B cell (primary cell): ENCODE results near the gene PDHX. TPM values are rescaled to one million over a fixed set of nuclear protein-coding genes. Genes with fewer than 3 reads are reported as not detected.

Source experiments
- ATAC-seq: fragments of 200-7000 bp; cut with Tn5 transposase; one replicate; pipeline ENCODE4 v1.10.0; 2021; ENCODE audit warnings: low read depth, mild to moderate bottlenecking, moderate number of reproducible peaks, moderate library complexity
- CTCF ChIA-PET: fragments of 350-600 bp; sonication (Branson Sonifier 250); formaldehyde crosslinking; loops from one replicate; lab custom pipeline; 2021; ENCODE audit warnings: antibody characterized with exemption, inconsistent platforms; lab: Charles Lee
- POLR2A ChIA-PET: fragments of 350-600 bp; sonication (Branson Sonifier 250); formaldehyde crosslinking; loops from one replicate; lab custom pipeline; 2021; ENCODE audit warnings: antibody characterized with exemption; lab: Charles Lee
- DNase-seq: peaks from one replicate; pipeline ENCODE4 v3.0.0; 2013
- H2AFZ ChIP-seq: 2 replicates; pipeline ENCODE4 v1.6.1; 2012; ENCODE audit warnings: mild to moderate bottlenecking, low read depth, low read length; ENCODE audit not compliant: insufficient read depth, poor library complexity, severe bottlenecking
- H3K27ac ChIP-seq, 2 donors: 1 replicate in 1 of 2; 2 replicates in 1 of 2; pipeline ENCODE4 v1.5.1; 2012 to 2013; ENCODE audit warnings: low read length in 2 of 2, mild to moderate bottlenecking in 2 of 2, moderate library complexity in 1 of 2
- H3K27me3 ChIP-seq, 4 experiments: fragments of 200-600 bp in 1 of 4; sonication (generic) in 1 of 4; replicated peaks in 1 of 4; 1 replicate in 2 of 4; 2 replicates in 2 of 4; pipeline versions ENCODE4 v1.6.1 to v1.7.0; 2013 to 2016; ENCODE audit warnings: low read length in 3 of 4, mild to moderate bottlenecking in 2 of 4, mixed read lengths in 1 of 4, moderate library complexity in 1 of 4; ENCODE audit not compliant: insufficient read depth in 4 of 4, control insufficient read depth in 3 of 4; ENCODE audit errors: control extremely low read depth in 1 of 4
- H3K36me3 ChIP-seq, 2 experiments: replicated peaks in 1 of 2; 1 replicate in 1 of 2; 2 replicates in 1 of 2; pipeline versions ENCODE4 v1.6.1 to v1.7.1; 2013; ENCODE audit warnings: low read length in 1 of 2; ENCODE audit not compliant: insufficient read depth in 2 of 2, control insufficient read depth in 1 of 2; ENCODE audit errors: control extremely low read depth in 1 of 2, extremely low read depth in 1 of 2
- H3K4me1 ChIP-seq, 2 donors: fragments of 200-600 bp in 1 of 2; sonication (generic) in 1 of 2; 1 replicate in 1 of 2; 2 replicates in 1 of 2; pipeline versions ENCODE4 v1.5.1 to v1.6.1; 2013 to 2017; ENCODE audit warnings: low read length in 2 of 2; ENCODE audit not compliant: control insufficient read depth in 2 of 2, insufficient read depth in 2 of 2
- H3K4me2 ChIP-seq: replicated peaks from 2 replicates; pipeline ENCODE3; 2012; ENCODE audit warnings: mild to moderate bottlenecking, low read depth, low read length; ENCODE audit not compliant: poor library complexity, severe bottlenecking
- H3K4me3 ChIP-seq, 5 experiments: fragments of 200-600 bp in 1 of 5; sonication (generic) in 1 of 5; 1 replicate in 3 of 5; 2 replicates in 2 of 5; pipeline versions ENCODE4 v1.5.1 to v1.7.0; 2011 to 2016; ENCODE audit warnings: low read length in 4 of 5, mild to moderate bottlenecking in 4 of 5, low read depth in 2 of 5, control low read depth in 1 of 5, moderate library complexity in 1 of 5; ENCODE audit not compliant: insufficient read depth in 1 of 5; ENCODE audit errors: control extremely low read depth in 1 of 5, extremely low read depth in 1 of 5
- H3K79me2 ChIP-seq: fragments of 200-600 bp; sonication (generic); one replicate; pipeline ENCODE4 v1.6.0; 2016; ENCODE audit warnings: low read length; ENCODE audit not compliant: control insufficient read depth, insufficient read depth
- H3K9ac ChIP-seq: fragments of 200-600 bp; sonication (generic); 2 replicates; pipeline ENCODE4 v1.6.1; 2017; ENCODE audit warnings: mild to moderate bottlenecking, low read length, moderate library complexity
- H3K9me3 ChIP-seq, 3 donors: one replicate each; pipeline versions ENCODE4 v1.6.1 to v1.7.1; 2013; ENCODE audit warnings: low read length in 2 of 3; ENCODE audit not compliant: control insufficient read depth in 2 of 3, insufficient read depth in 1 of 3; ENCODE audit errors: control extremely low read depth in 1 of 3
- H4K20me1 ChIP-seq: 2 replicates; pipeline ENCODE4 v1.6.0; 2012; ENCODE audit warnings: mild to moderate bottlenecking, low read length; ENCODE audit not compliant: insufficient read depth, control insufficient read depth, poor library complexity, severe bottlenecking
- H3K27ac Mint-ChIP-seq: one replicate; pipeline ENCODE4 v1.8.0; 2021; ENCODE audit warnings: mixed read lengths
- H3K27me3 Mint-ChIP-seq: one replicate; pipeline ENCODE4 v1.8.0; 2021; ENCODE audit warnings: mixed read lengths
- H3K4me1 Mint-ChIP-seq: one replicate; pipeline ENCODE4 v1.8.0; 2021; ENCODE audit warnings: mixed read lengths
- H3K4me3 Mint-ChIP-seq: one replicate; pipeline ENCODE4 v1.8.0; 2021; ENCODE audit warnings: mixed read lengths
- H3K9me3 Mint-ChIP-seq: one replicate; pipeline ENCODE4 v1.8.0; 2022; ENCODE audit warnings: mixed read lengths; ENCODE audit not compliant: insufficient read depth
- EZH2 ChIP-seq: IDR thresholded peaks from 2 replicates; pipeline ENCODE4 v1.6.1; 2012; ENCODE audit warnings: borderline replicate concordance, low read depth, mild to moderate bottlenecking, moderate library complexity, low read length; ENCODE audit not compliant: insufficient read depth, poor library complexity, severe bottlenecking
- WGBS: methylation state at CpG from one replicate; pipeline ENCODE4 v1.1.5; 2013; ENCODE audit warnings: missing lambda C conversion rate; ENCODE audit not compliant: insufficient coverage; 5-methylcytosine and 5-hydroxymethylcytosine counted together
- intact Hi-C: fragments of 100-400 bp; cut with micrococcal nuclease; formaldehyde crosslinking; loops from one replicate; pipeline ENCODE4 v1.10.0; 2022
- polyA plus RNA-seq: library from polyadenylated mRNA; depleted of rRNA; stranded (reverse); fragments of >200 nt; gene quantifications from 2 replicates; pipeline ENCODE4 v1.2.3, GENCODE V29; 2012
- total RNA-seq, 2 donors: library from RNA; stranded (reverse); fragments of 120-200 nt in 1 of 2; gene quantifications; 1 replicate in 1 of 2; 2 replicates in 1 of 2; pipeline versions ENCODE4 v1.2.3 to v1.2.4, GENCODE V29; 2013 to 2022
- TF ChIP-seq, protein P1 (sequence below): fragments of 200-600 bp; IDR thresholded peaks from one replicate; pipeline ENCODE4 v1.8.0; 2022; ENCODE audit warnings: antibody characterized with exemption, mild to moderate bottlenecking

Gene PDHX
- total and polyA plus RNA-seq, 2 donors (not counting 1 experiment from before 2014, with no cell fraction given): 6.2 to 35.4 TPM

DNA sequence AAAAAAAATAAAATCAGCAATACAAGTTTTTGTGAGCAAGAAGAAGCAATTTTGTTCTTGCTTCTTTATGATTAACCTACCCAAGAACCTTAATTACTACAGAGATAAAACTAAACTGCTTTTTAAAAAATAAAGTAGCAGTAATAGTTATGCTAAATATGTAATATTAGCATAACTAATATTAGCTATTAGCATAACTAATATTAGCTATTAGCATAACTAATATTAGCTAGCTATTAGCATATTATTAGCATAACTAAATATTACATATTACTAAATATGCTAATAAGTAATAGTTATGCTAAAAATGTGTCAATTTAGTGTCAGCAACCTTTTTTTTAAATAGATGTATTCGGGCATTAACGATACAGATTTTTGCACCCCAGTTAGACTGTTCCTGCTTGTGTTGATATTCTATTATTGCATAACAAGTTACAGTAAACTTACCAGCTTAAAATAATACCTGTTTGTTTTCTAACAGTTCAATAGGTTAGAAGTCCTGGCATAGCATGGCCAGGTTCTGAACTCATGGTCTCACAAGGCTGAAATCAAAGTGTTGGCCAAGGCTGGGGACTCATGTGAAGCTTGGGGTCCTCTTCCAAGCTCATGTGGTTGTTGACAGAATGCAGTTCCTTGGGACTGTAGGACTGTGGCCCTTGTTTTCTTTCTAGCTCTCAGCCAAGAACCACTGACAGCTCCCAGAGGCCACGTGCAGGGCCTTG is 48.4 kb downstream of the PDHX start:
- no peak for DNase-seq
- Histone ChIP-seq H3K27me3 (no peaks in the 10 kb centered on the region), H2AFZ (no peak overlapping the region), H3K79me2 (no peaks in the 10 kb centered on the region), H3K9me3 (no peaks in the 10 kb centered on the region), H3K27ac (no peak overlapping the region), H4K20me1 (no peaks in the 10 kb centered on the region), H3K36me3 (peaks cover 3 to 8% of the 10 kb centered on the region in 2 experiments), H3K4me2 (no peak overlapping the region), H3K9ac (no peak overlapping the region), H3K4me1 (no peaks in the 10 kb centered on the region), H3K4me3 (no peak overlapping the region)
- intact Hi-C loops: no loop called here
- no peak overlapping the region for H3K27ac Mint-ChIP-seq
- H3K27me3 Mint-ChIP-seq: no peaks in the 10 kb centered on the region
- ChIA-PET POLR2A (no interaction called here), CTCF (interaction anchor here (0.8 to 1.1 kb wide), 2 partner anchors 198 to 427 kb away, joined by 4 read pairs; no protein-coding TSS in a partner anchor)
- no peak overlapping the region for H3K4me3 Mint-ChIP-seq
- TF ChIP-seq, protein P1, sequence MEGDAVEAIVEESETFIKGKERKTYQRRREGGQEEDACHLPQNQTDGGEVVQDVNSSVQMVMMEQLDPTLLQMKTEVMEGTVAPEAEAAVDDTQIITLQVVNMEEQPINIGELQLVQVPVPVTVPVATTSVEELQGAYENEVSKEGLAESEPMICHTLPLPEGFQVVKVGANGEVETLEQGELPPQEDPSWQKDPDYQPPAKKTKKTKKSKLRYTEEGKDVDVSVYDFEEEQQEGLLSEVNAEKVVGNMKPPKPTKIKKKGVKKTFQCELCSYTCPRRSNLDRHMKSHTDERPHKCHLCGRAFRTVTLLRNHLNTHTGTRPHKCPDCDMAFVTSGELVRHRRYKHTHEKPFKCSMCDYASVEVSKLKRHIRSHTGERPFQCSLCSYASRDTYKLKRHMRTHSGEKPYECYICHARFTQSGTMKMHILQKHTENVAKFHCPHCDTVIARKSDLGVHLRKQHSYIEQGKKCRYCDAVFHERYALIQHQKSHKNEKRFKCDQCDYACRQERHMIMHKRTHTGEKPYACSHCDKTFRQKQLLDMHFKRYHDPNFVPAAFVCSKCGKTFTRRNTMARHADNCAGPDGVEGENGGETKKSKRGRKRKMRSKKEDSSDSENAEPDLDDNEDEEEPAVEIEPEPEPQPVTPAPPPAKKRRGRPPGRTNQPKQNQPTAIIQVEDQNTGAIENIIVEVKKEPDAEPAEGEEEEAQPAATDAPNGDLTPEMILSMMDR: no peak
- no peak for TF ChIP-seq EZH2
- WGBS: 100% methylated on average over 1 of the region's 3 CpGs
- H3K4me1 Mint-ChIP-seq: no peaks in the 10 kb centered on the region
- H3K9me3 Mint-ChIP-seq: peaks cover 1% of the 10 kb centered on the region
- ATAC-seq: no peak

DNA sequence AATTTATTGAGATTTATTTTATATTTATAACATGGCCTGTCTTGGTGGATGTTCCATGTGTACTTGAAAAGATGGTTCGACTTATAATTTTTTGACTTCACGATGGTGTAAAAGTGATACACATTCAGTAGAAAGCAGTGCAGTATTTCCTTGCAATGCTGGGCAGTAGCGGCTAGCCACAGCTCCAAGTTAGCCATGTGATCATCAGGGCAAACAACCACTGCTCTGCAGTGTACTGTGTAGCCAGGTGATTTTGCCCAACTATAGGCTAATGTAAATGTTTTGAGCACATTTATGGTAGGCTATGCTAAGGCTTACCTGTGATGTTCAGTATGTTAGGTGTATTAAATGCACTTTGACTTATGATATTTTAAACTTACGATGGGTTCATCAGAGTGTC is 52.4 kb downstream of the PDHX start:
- Mint-ChIP-seq H3K9me3 (peaks cover 4% of the 10 kb centered on the region), H3K27ac (no peak overlapping the region), H3K4me3 (no peak overlapping the region), H3K4me1 (no peaks in the 10 kb centered on the region), H3K27me3 (no peaks in the 10 kb centered on the region)
- Histone ChIP-seq H3K9ac (no peak overlapping the region), H3K4me2 (no peak overlapping the region), H3K9me3 (no peaks in the 10 kb centered on the region), H3K4me3 (no peak overlapping the region), H3K4me1 (no peaks in the 10 kb centered on the region), H3K27me3 (no peaks in the 10 kb centered on the region), H3K36me3 (peaks cover 8 to 11% of the 10 kb centered on the region in 2 experiments), H3K79me2 (no peaks in the 10 kb centered on the region), H3K27ac (no peak overlapping the region), H2AFZ (no peak overlapping the region), H4K20me1 (no peaks in the 10 kb centered on the region)
- intact Hi-C loops: no loop called here
- no peak for TF ChIP-seq EZH2
- TF ChIP-seq, protein P1: no peak
- ChIA-PET CTCF (no interaction called here), POLR2A (no interaction called here)
- DNase-seq (no peak), ATAC-seq (no peak)
- 96% methylated on average over 3 of the region's 4 CpGs for WGBS
